Liver (tissue), 3 donors: Measurements from ENCODE around the gene GCH1.

Source experiments
- CTCF ChIP-seq: fragments of 150-350 bp; IDR thresholded peaks from 2 replicates; pipeline ENCODE4 v1.5.1; 2017; ENCODE audit warnings: improper control_type of control experiment, low read depth, low read length; ENCODE audit not compliant: missing input control
- EGR1 ChIP-seq, 2 donors: IDR thresholded peaks; 2 replicates each; pipeline ENCODE4 v1.6.1; 2016 to 2018; ENCODE audit warnings: antibody characterized with exemption in 2 of 2, low read depth in 2 of 2
- FOXA1 ChIP-seq: IDR thresholded peaks from 2 replicates; pipeline ENCODE4 v1.6.1; 2016; ENCODE audit warnings: antibody characterized with exemption
- GABPA ChIP-seq, 2 donors: IDR thresholded peaks in 1 of 2; conservative IDR thresholded peaks in 1 of 2; 2 replicates each; pipeline ENCODE4 v1.6.1; 2016; ENCODE audit warnings: antibody characterized with exemption in 2 of 2, mild to moderate bottlenecking in 1 of 2, moderate library complexity in 1 of 2
- JUND ChIP-seq, 2 donors: IDR thresholded peaks; 2 replicates each; pipeline ENCODE4 v1.6.1; 2016; ENCODE audit warnings: antibody characterized with exemption in 2 of 2
- MAX ChIP-seq: IDR thresholded peaks from 2 replicates; pipeline ENCODE4 v1.6.1; 2016; ENCODE audit warnings: antibody characterized with exemption
- NR2F2 ChIP-seq: IDR thresholded peaks from 2 replicates; pipeline ENCODE4 v1.6.1; 2016; ENCODE audit warnings: antibody characterized with exemption
- RAD21 ChIP-seq, 2 donors: IDR thresholded peaks; 2 replicates each; pipeline ENCODE4 v1.6.1; 2016; ENCODE audit warnings: antibody characterized with exemption in 2 of 2, mild to moderate bottlenecking in 2 of 2
- REST ChIP-seq: IDR thresholded peaks from 2 replicates; pipeline ENCODE4 v1.6.1; 2016; ENCODE audit warnings: antibody characterized with exemption, mild to moderate bottlenecking
- TAF1 ChIP-seq: conservative IDR thresholded peaks from 2 replicates; pipeline ENCODE4 v1.6.1; 2016; ENCODE audit warnings: antibody characterized with exemption, mild to moderate bottlenecking
- YY1 ChIP-seq: IDR thresholded peaks from 2 replicates; pipeline ENCODE4 v1.6.1; 2016; ENCODE audit warnings: antibody characterized with exemption, mild to moderate bottlenecking
- donor health status: healthy.
- donor health status: healthy.

- TF ChIP-seq REST = no peak
- no peak for TF ChIP-seq FOXA1
- no peak for TF ChIP-seq CTCF
- TF ChIP-seq GABPA (IDR thresholded peaks at IDR 0.05 in 1 of 2, conservative IDR thresholded peaks at IDR 0.05 in 1 of 2) = no peak
- no peak for TF ChIP-seq EGR1 (IDR thresholded peaks at IDR 0.05; ENCODE audit: low read depth in 2 of 2)
- TF ChIP-seq RAD21 (IDR thresholded peaks at IDR 0.05) = no peak
- no peak for TF ChIP-seq JUND (IDR thresholded peaks at IDR 0.05)
- TF ChIP-seq MAX = no peak
- TF ChIP-seq NR2F2 = no peak
- no peak for TF ChIP-seq YY1
- TF ChIP-seq TAF1 = no peak
Observed at GRCh38 chr14:54877015-54877702, 25.5 kb downstream of the GCH1 start.
